ENCODE results near the gene CD48.

The CD48 gene

GRCh38 chr1:160710517-160711252 is 937 bp downstream of the CD48 start:
- Histone ChIP-seq H3K27me3 (ENCODE audit: insufficient read depth, low read length, poor library complexity, severe bottlenecking) (no peaks in the 10 kb centered on the region), H3F3A (ENCODE audit: low read depth) (0 out of 2 replicates have a peak, but pooled peaks cover 7% of the 10 kb centered on the region), H3K36me3 (ENCODE audit: insufficient read depth, low read length) (no peaks in the 10 kb centered on the region), H3K4me2 (ENCODE audit: low read depth, low read length, poor library complexity, severe bottlenecking) (peak overlapping the region; percentile 95), H3K4me3 (ENCODE audit: low read length, poor library complexity, severe bottlenecking) (peak overlapping the region; percentile 82), H3K9ac (ENCODE audit: low read depth, low read length, poor library complexity, severe bottlenecking) (peak overlapping the region; percentile 78), H2AFZ (ENCODE audit: low read length) (no peak overlapping the region), H3K9me3 (ENCODE audit: insufficient read depth, low read depth, low read length) (no peaks in the 10 kb centered on the region), H3K79me2 (ENCODE audit: insufficient read depth, low read length) (peaks cover 50% of the 10 kb centered on the region), H4K20me1 (ENCODE audit: insufficient read depth, low read length, poor library complexity, severe bottlenecking) (no peaks in the 10 kb centered on the region), H3K9me2 (replicated peaks; ENCODE audit: low read depth, low read length) (no peaks in the 10 kb centered on the region), H3K4me1 (ENCODE audit: insufficient read depth, low read length, poor library complexity, severe bottlenecking) (peaks cover 75% of the 10 kb centered on the region)
- TF ChIP-seq CTCF (conservative IDR thresholded peaks at IDR 0.05; ENCODE audit: low read length) (no peak), EZH2phosphoT487 (IDR thresholded peaks at IDR 0.05; ENCODE audit: borderline replicate concordance) (no peak)

GRCh38 chr1:160709715-160710114 is 1.9 kb downstream of the CD48 start:
- Histone ChIP-seq H3K9me2 (replicated peaks; ENCODE audit: low read depth, low read length) (no peaks in the 10 kb centered on the region), H2AFZ (ENCODE audit: low read length) (no peak overlapping the region), H3K9ac (ENCODE audit: low read depth, low read length, poor library complexity, severe bottlenecking) (peak overlapping the region; percentile 78), H3K27me3 (ENCODE audit: insufficient read depth, low read length, poor library complexity, severe bottlenecking) (no peaks in the 10 kb centered on the region), H3F3A (ENCODE audit: low read depth) (0 out of 2 replicates have a peak, but pooled peaks cover 7% of the 10 kb centered on the region), H3K36me3 (ENCODE audit: insufficient read depth, low read length) (no peaks in the 10 kb centered on the region), H4K20me1 (ENCODE audit: insufficient read depth, low read length, poor library complexity, severe bottlenecking) (no peaks in the 10 kb centered on the region), H3K4me1 (ENCODE audit: insufficient read depth, low read length, poor library complexity, severe bottlenecking) (peaks cover 81% of the 10 kb centered on the region), H3K9me3 (ENCODE audit: insufficient read depth, low read depth, low read length) (no peaks in the 10 kb centered on the region), H3K4me3 (ENCODE audit: low read length, poor library complexity, severe bottlenecking) (peak overlapping the region; percentile 82), H3K4me2 (ENCODE audit: low read depth, low read length, poor library complexity, severe bottlenecking) (peak overlapping the region; percentile 95), H3K79me2 (ENCODE audit: insufficient read depth, low read length) (peaks cover 60% of the 10 kb centered on the region)
- TF ChIP-seq EZH2phosphoT487 (IDR thresholded peaks at IDR 0.05; ENCODE audit: borderline replicate concordance) (no peak), CTCF (conservative IDR thresholded peaks at IDR 0.05; ENCODE audit: low read length) (no peak)

- H3K4me2 ChIP-seq (ENCODE audit: low read depth, low read length, poor library complexity, severe bottlenecking) = peak overlapping the region; percentile 95
Observed at GRCh38 chr1:160708801-160709200, 2.8 kb downstream of the CD48 start.

More at GRCh38 chr1:160708801-160709200, 2.8 kb downstream of the CD48 start:
- Histone ChIP-seq H3K27me3 (ENCODE audit: insufficient read depth, low read length, poor library complexity, severe bottlenecking) (no peaks in the 10 kb centered on the region), H3K79me2 (ENCODE audit: insufficient read depth, low read length) (peaks cover 68% of the 10 kb centered on the region), H3K9me2 (replicated peaks; ENCODE audit: low read depth, low read length) (no peaks in the 10 kb centered on the region), H4K20me1 (ENCODE audit: insufficient read depth, low read length, poor library complexity, severe bottlenecking) (no peaks in the 10 kb centered on the region), H3K4me1 (ENCODE audit: insufficient read depth, low read length, poor library complexity, severe bottlenecking) (peaks cover 87% of the 10 kb centered on the region), H3K4me3 (ENCODE audit: low read length, poor library complexity, severe bottlenecking) (peak overlapping the region; percentile 82), H3K36me3 (ENCODE audit: insufficient read depth, low read length) (no peaks in the 10 kb centered on the region), H3K9ac (ENCODE audit: low read depth, low read length, poor library complexity, severe bottlenecking) (peak overlapping the region; percentile 78), H3F3A (ENCODE audit: low read depth) (0 out of 2 replicates have a peak, but pooled peaks cover 7% of the 10 kb centered on the region), H3K9me3 (ENCODE audit: insufficient read depth, low read depth, low read length) (no peaks in the 10 kb centered on the region), H2AFZ (ENCODE audit: low read length) (no peak overlapping the region)
- TF ChIP-seq EZH2phosphoT487 (IDR thresholded peaks at IDR 0.05; ENCODE audit: borderline replicate concordance) (no peak), CTCF (conservative IDR thresholded peaks at IDR 0.05; ENCODE audit: low read length) (no peak)
